ENCODE data around the gene CDH4.

Gene CDH4

DNA sequence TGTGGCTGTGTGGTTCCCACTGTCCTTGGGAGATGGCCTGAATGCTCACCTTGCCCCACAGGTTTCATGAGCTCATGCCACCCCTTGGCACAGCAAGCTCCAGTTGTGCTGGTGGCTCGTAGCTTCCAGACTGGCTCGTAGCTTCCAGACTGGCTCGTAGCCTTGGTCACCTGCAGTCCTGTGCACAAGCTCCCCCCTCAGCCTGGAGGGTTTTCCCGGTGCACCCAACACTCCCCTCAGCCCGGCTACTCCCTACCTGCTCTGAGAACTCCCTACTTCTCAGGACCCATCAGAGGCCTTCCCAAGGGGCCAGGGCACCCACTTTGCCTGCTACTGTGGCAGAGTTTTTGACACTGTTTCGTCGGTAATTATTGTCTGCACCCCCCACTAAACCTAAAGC lies 528.0 kb downstream of the CDH4 start:
- no peak for DNase-seq

GRCh38 chr20:61784801-61785566 lies 532.9 kb downstream of the CDH4 start:
- DNase-seq: no peak

DNA sequence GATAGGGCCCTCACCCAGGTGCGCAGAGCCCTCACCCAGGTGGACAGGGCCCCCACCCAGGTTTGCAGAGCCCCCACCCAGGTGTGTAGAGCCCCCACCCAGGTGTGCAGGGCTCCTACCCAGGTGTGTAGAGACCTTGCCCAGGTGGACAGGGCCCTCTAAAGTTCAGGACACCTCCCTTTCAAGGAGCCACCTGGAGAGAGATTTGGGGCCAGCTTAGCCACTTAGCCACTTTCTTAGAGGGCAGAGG lies 533.4 kb downstream of the CDH4 start:
- no peak for DNase-seq

DNA sequence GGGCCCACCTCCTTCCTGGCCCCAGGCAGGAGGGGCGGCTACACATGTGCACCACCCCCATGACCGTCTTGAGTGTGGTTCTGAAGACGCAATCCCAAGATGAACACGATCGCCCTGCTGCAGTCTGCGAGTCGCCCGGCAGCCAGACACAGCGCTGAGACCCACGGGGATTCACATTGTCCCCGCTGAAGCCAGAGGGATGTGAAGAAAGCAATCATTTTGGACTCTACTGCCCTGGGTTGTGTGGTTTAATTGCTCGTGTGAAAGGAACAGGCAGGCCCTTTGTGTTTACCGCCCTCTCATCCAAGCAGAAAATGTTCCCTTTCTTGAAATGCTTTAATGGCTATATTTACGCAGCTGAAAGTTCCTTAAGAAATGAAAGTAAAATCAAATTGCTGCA lies 534.2 kb downstream of the CDH4 start:
- DNase-seq: no peak

- DNase-seq: no peak
Observed at GRCh38 chr20:61788343-61788742, 536.3 kb downstream of the CDH4 start.

DNA sequence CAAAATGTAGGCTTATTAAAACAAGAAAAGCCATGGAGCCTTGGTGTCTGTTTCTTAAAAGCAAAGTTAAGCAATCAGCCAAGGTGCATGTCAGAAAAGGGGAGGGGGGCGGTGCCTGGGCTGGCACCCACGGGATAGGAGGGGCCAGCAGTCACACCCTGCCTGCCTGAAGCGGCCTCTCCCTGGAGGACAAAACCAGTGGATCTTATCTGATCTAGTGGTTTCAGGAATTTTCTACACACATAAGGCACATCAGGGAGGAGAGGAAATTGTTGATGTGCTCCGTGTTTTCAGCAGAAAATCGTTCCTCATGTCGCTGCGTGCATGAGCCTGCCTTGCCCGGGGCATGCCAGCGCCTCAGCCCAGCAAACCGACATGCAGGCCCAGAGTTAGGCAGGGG lies 537.3 kb downstream of the CDH4 start:
- no peak for DNase-seq

DNA sequence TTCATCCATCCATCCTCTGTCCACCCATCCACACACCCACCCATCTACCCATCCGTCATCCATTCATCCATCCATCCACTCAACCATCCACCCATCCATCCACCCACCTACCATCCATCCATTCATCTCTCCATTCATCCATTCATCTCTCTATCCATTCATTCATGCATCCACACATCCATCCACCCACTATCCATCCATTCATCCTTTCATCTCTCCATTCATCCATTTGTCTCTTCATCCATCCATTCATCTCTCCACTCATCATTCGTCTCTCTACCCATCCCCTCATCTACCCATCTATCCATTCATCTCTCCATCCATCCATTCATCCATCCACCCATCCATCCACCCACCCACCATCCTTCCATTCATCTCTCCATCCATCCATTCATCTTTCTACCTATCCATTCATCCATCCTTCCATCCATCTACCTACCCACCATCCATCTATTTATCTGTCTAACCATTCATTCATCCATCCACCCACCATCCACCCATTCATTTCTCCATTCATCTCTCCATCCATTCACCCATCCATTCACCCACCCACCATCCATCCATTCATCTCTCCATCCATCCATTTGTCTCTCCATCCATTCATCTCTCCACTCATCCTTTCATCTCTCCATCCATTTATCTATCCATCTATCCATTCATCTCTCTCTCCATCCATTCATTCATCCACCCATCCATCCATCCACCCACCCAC lies 538.2 kb downstream of the CDH4 start:
- no peak for DNase-seq

- DNase-seq: no peak
Observed at GRCh38 chr20:61791995-61792394, 539.9 kb downstream of the CDH4 start.

GRCh38 chr20:61795669-61796630 lies 543.9 kb downstream of the CDH4 start:
- no peak for DNase-seq

GRCh38 chr20:61796738-61797137 lies 544.7 kb downstream of the CDH4 start:
- no peak for DNase-seq

- no peak for DNase-seq
Observed at GRCh38 chr20:61797200-61797599, 545.1 kb downstream of the CDH4 start.

- DNase-seq: no peak
Observed at GRCh38 chr20:61797971-61798411, 545.9 kb downstream of the CDH4 start.

DNA sequence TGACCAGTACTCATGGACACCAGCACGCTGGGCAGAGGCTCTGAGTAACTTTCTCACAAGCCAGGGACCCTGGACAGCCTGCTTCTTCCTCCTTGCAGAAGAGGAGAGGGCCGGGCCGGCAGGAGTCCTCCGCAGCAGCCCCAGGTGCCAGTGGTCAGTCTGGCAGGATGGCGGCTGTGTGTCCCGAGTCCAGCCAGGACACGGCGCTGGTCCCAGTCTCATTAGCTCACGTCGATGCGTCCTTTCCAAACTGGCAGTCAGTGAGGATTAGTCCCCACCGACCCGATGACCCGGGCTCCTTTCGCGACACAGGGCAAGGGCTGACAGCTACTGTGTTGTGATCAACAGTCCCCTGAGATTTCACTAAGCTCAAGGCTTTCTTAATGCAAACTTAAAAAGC lies 546.6 kb downstream of the CDH4 start:
- DNase-seq: no peak

- no peak for DNase-seq
Observed at GRCh38 chr20:61799394-61799923, 547.4 kb downstream of the CDH4 start.

GRCh38 chr20:61799928-61800327 lies 547.9 kb downstream of the CDH4 start:
- no peak for DNase-seq

DNA sequence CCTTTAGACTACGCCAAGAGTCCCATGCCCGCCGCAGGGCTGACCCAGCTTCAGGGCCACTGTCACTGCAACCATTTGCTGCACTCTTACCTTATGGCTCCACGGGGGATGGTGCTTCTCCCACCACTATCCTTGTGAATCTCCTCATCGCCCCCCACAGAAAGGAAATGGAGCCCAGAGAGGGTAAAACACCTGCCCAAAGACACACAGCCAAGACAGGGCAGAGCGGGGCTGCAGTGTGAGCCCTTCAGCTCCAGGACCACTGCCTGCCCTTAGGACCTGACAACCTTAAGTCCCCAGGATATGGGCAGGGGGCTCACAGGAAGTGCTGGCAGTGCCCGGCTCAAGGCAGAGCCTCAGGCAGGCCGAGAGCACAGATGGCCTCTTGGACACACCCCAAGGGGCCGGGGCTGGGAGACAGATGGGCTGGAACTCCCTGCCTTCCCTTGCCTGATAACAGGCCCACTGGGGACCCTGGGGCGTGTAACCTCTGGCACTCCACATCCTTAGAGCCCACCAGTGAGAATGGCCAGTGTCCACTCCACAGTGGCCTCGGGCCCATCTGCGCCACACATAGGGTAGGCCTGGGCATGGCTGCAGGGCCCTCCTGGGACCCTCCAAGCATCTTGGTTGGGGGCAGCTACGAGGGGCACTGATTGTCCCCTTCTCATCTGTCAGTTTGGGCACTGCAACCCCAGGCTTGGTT lies 548.5 kb downstream of the CDH4 start:
- DNase-seq: no peak

- no peak for DNase-seq
Observed at GRCh38 chr20:61801065-61801360, 549.0 kb downstream of the CDH4 start.

GRCh38 chr20:61801428-61801827 lies 549.4 kb downstream of the CDH4 start:
- no peak for DNase-seq

GRCh38 chr20:61801857-61802442 lies 549.9 kb downstream of the CDH4 start:
- DNase-seq: no peak

GRCh38 chr20:61802721-61803311 lies 550.8 kb downstream of the CDH4 start:
- DNase-seq: no peak

DNA sequence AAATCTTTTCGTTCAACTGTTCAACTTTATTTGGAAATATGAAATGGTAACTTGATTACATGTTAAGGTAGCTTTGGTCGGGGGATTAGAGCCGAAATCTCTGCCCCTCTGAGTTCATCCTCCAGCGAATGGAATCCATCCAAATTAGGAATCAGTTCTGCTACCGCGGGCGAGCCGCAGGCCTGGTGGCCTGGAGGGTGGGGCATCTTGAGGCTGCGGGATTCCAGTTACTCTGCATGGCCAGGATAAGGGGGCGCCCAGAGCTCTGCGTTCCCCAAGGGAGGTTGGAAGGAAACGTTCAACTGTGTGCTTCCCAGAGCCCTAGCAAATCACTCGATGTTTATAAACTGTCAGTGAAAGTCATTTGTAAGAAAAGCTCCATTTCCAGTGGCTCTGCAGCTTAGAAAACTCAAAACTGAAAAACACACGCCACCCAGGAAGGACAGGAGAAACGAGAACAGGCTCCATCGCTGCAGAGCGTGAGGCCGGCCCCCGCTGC lies 551.4 kb downstream of the CDH4 start:
- DNase-seq: no peak
